Skin of body (tissue), 2 donors: ENCODE results near the gene DZIP1L. TPM values are rescaled to one million over a fixed set of nuclear protein-coding genes. Genes with fewer than 3 reads are reported as not detected.
"Not testable (repeated sequence)": the region's sequence is repeated elsewhere in the genome, so short reads cannot be mapped to it uniquely, and the experiment has no call there.

ENCODE experiments used
- DNase-seq: peaks from one replicate; lab custom pipeline; 2025; lab: John Stamatoyannopoulos, UW
- total RNA-seq: library from RNA; depleted of rRNA; stranded (reverse); fragments of >200 nt; gene quantifications from one replicate; pipeline ENCODE4 v1.2.3, GENCODE V29; 2014

The DZIP1L gene
- 23.9 TPM for total RNA-seq

- peak; percentile 30 for DNase-seq
These were observed at the start of gene DZIP1L for GRCh38 chr3:138114988-138115971. DZIP1L (minus strand) TSS chr3:138115608; CDS start chr3:138103971, 11,637 bp downstream.

- DNase-seq: no peak
These were observed 49.7 kb upstream of the DZIP1L start for GRCh38 chr3:138165061-138165460.

- DNase-seq: no peak
These were observed 42.3 kb upstream of the DZIP1L start for GRCh38 chr3:138157743-138158142.

GRCh38 chr3:138154534-138154933, 39.1 kb upstream of the DZIP1L start:
- no peak for DNase-seq

GRCh38 chr3:138148503-138148902, 33.1 kb upstream of the DZIP1L start:
- no peak for DNase-seq

GRCh38 chr3:138142181-138142580, 26.8 kb upstream of the DZIP1L start:
- not testable (repeated sequence) for DNase-seq

GRCh38 chr3:138140940-138141339, 25.5 kb upstream of the DZIP1L start:
- no peak for DNase-seq

- DNase-seq: no peak
These were observed 24.3 kb upstream of the DZIP1L start for GRCh38 chr3:138139691-138140090.

GRCh38 chr3:138137861-138138260, 22.5 kb upstream of the DZIP1L start:
- no peak for DNase-seq

GRCh38 chr3:138136201-138136600, 20.8 kb upstream of the DZIP1L start:
- DNase-seq: no peak

- no peak for DNase-seq
These were observed 20.4 kb upstream of the DZIP1L start for GRCh38 chr3:138135833-138136194.

GRCh38 chr3:138135146-138135832, 19.9 kb upstream of the DZIP1L start:
- DNase-seq: no peak

- no peak for DNase-seq
These were observed 16.8 kb upstream of the DZIP1L start, which contains the start of gene A4GNT for GRCh38 chr3:138132239-138132638. A4GNT (minus strand) TSS chr3:138132390; CDS start chr3:138131256, 1,134 bp downstream.

- DNase-seq: no peak
These were observed 12.4 kb upstream of the DZIP1L start for GRCh38 chr3:138127636-138128365.

GRCh38 chr3:138125548-138126221, 10.3 kb upstream of the DZIP1L start:
- DNase-seq: no peak

GRCh38 chr3:138124706-138125355, 9.4 kb upstream of the DZIP1L start:
- no peak for DNase-seq

GRCh38 chr3:138124188-138124587, 8.8 kb upstream of the DZIP1L start:
- no peak for DNase-seq

GRCh38 chr3:138119423-138119766, 4.0 kb upstream of the DZIP1L start:
- no peak for DNase-seq

GRCh38 chr3:138118612-138119422, 3.4 kb upstream of the DZIP1L start:
- DNase-seq: peak; percentile 7

- DNase-seq: no peak
These were observed 933 bp downstream of the DZIP1L start for GRCh38 chr3:138114431-138114918.
